Stimulated activated CD4-positive, alpha-beta T cell treated with anti-CD3 and anti-CD28 coated beads, Interleukin-4, amount 100 ng/mL, for 4 hours (primary cell): ENCODE results near the gene HIRIP3.
"Not testable (repeated sequence)": the region's sequence is repeated elsewhere in the genome, so short reads cannot be mapped to it uniquely, and the experiment has no call there.

ENCODE experiments used
- DNase-seq, 2 experiments: peaks; one replicate each; pipeline ENCODE4 v3.0.0-alpha.2; 2020

Gene HIRIP3, protein sequence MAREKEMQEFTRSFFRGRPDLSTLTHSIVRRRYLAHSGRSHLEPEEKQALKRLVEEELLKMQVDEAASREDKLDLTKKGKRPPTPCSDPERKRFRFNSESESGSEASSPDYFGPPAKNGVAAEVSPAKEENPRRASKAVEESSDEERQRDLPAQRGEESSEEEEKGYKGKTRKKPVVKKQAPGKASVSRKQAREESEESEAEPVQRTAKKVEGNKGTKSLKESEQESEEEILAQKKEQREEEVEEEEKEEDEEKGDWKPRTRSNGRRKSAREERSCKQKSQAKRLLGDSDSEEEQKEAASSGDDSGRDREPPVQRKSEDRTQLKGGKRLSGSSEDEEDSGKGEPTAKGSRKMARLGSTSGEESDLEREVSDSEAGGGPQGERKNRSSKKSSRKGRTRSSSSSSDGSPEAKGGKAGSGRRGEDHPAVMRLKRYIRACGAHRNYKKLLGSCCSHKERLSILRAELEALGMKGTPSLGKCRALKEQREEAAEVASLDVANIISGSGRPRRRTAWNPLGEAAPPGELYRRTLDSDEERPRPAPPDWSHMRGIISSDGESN

DNA sequence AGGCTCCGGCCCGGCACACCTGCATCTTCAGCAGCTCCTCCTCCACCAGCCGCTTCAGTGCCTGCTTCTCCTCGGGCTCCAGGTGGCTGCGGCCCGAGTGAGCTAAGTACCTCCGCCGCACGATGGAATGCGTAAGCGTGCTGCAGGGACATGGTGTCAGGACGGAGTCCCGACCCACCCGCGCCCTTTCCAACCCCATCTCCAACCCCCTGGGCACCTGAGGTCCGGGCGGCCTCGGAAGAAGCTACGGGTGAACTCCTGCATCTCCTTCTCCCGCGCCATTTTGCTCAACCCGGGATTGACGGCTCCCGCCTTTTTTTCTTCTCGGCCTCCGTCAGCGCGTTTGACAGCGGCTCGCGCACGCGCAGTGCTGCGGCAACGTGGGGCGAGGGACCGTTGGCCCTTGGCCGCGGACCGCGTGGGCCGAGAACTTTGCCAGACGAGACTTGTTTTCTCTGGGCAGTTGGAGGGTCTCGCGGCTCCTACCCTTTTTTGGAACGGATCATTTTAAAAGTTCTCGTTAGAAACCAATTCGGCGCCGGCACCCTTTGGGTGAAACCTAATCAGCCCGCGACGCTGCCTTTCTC lies at the start of gene HIRIP3:
HIRIP3 (minus strand) TSS at position 294 of the 587 bp plus-strand sequence; CDS start at position 282, 12 bp downstream.
- peak; percentile 80 to 83 for DNase-seq

DNA sequence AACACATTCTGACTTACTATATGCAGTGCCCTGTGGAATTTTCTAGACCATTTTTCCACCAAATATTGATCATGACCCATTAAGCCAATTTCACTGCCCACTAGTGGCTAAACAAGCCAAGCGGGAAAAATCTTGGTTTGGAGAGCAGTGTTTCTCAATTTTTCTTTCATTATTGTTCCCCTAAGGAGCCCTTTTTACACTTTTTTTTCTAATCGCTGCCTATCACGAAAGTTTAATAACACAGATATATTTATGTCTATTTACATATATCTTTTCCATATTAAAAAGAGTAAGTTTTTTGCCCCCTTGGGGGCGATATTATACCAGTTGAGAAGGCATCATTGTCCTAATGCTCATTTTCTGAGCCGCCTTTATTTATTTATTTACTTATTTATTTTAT lies 46.4 kb upstream of the HIRIP3 start:
- no peak for DNase-seq

DNA sequence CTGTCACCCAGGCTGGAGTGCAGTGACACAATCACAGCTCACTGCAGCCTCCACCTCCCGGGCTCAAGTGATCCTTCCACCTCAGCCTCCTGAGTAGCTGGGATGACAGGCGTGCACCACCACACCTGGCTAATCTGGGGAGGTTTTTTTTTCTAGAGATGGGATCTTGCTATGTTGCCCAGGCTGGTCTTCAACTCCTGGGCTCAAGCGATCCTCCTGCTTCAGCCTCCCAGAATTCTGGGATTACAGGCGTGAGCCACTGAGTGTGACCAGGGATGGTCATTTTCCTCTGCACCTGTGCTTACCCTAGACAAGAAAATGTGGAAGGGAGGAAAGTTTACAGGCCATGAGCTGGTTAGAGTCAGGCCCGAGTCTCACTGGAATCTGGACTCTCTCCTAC lies 45.3 kb upstream of the HIRIP3 start:
- not testable (repeated sequence) for DNase-seq

DNA sequence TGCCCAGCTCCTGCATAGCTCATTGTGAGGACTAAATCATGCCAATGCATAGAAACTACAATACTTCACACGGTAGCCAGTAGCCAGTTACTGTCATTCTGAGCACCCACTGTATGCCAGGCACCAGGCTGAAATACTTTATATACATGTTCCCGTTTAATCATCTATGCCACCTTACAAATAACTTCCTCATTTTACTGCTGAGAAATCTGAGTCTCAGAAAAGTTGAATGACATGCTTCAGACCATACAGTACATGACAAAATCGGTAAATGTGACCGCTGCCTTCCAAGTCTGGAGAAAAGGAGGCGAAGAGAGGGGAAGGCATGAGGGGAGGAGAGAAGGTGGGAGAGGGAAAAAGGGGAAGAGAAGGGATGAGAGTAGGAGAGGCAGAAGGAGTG lies 44.8 kb upstream of the HIRIP3 start:
- DNase-seq: no peak

DNA sequence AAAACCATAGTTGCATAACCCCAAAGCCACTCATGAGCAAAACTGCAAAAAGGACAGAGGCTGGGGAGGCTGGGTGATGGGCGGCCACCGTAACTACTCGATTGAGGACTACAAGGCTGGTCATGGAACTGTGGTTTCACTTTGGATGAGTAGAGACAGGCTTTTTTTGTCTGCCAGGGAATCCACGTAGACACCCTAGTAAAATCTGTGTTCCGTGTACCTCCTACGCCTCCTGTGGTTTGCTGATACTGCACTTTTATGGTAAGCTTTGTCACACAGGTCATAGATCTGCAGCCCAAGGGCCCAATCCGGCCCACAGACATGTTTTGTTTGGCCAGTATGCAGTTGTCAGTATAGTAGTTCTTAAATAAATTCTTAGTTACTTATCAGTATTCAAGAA lies 37.9 kb upstream of the HIRIP3 start:
- no peak for DNase-seq

DNA sequence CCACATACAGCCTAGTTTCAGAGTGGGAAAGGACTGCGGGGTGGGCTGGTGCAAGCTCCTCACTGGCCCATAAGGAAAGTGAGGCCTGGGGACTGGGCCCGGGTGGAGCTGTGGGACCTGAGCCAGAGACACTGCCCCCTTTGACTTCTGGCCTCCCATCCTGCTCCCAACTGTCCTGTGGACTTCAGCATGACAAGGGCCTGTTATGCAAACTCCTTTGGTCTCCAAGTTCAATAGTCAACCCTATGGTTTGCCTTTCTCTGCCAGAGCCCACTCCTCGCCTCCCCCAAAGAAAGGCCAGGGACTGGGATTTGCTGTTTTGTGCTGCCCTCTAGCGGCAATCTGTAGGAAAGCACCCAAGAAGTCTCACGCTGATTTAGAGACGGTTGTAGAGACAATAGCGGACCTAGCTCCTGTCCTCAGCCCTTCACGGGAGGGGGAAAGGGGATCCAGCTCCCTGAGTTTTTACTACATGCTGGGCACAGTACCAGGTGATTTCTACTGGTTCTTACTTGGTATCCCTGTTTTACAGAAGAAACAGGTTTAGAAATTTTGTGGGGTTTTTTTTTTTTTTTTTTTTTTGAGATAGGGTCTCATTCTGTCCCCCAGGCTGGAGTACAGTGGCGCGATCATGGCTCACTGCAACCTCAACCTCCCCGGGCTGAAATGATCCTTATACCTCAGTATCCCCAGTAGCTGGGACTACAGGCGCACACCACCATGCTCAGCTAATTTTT lies 36.8 kb upstream of the HIRIP3 start:
- peak; percentile 44 to 46 for DNase-seq

DNA sequence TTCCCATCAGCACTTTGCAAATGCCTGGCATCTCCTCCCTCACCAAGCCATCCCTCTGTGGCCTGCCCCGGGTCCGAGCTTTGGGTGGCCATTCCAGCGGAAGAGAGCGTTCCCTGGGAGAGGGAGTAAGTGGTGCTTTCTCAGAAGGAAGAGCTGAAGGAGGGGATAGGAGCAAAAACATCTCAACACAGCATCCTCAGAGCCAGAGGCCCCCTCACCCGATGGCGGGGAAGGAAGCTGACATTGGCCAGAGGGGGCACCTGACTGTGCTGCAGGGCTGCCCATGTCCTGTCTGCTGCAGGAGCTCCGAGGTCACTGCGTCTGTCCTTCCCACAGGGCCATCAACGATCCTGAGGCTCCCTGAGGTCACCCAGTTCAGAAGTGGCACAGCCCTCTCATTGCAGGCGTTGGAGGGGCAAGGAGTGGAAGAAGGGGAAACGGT lies 36.1 kb upstream of the HIRIP3 start:
- no peak for DNase-seq

DNA sequence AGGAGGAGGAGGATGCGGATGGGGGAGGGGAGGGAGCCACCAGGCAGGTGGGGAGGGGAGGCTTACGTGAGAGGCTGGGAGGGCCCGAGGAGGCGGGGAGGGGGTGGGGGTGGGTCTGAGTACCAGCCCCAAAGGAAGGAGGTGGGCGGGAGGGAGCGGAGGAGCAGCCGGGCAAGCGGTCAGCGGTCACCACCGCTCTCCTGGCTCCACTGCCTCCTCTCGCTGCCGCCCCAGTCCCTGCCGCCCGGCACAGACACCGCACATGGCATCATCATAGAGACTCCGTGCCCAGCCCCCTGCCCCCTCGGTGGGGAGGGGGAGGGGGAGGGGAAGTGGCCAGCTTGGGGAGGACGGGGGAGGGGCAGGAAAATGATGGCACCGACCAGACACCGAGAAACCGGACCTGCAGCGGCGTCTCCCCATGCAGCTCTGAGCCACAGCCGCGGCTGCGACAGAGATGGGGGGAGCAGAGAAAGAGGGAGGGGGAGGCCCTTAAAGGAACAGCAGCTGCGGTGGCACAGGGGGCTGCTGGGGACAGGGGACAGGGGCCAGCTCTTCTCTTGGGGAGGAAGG lies 35.5 kb upstream of the HIRIP3 start, which contains the start of gene TLCD3B:
TLCD3B (minus strand) TSS at position 431 of the 573 bp plus-strand sequence. CDS start 744 bp downstream, outside the sequence.
- DNase-seq: no peak

DNA sequence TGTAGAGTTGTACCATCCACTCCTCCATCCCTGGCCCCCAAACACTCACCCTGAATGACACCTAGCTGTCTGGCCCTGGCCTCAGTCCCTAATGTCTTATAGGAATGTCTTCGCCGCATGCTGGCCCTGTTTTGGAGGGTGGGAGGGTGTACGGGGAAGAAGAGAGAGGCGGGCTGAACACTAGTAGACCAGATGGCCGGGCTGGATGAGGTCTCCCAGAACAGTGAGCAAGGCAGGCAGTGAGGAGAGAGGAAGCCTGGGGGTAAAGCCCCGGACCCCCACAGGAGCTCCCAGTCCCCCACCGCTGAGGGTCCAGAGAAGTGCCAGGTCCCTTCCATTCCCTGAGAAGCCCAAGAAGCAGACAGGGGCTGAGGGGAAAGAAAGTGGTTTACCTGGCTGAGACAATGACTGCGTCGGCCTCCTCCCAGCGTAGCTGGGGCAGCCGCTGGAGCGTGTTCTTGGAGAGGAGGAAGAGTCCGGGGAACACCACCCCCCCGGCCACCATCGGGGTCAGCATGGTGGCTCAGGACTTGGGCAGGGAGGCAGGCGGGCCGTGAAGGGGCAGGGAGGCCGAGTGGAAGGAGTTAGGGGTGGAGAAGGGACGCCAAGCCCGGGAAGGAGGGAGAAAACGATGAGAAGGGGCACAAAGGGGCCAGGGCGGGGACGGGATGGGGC lies 34.7 kb upstream of the HIRIP3 start:
- no peak for DNase-seq

DNA sequence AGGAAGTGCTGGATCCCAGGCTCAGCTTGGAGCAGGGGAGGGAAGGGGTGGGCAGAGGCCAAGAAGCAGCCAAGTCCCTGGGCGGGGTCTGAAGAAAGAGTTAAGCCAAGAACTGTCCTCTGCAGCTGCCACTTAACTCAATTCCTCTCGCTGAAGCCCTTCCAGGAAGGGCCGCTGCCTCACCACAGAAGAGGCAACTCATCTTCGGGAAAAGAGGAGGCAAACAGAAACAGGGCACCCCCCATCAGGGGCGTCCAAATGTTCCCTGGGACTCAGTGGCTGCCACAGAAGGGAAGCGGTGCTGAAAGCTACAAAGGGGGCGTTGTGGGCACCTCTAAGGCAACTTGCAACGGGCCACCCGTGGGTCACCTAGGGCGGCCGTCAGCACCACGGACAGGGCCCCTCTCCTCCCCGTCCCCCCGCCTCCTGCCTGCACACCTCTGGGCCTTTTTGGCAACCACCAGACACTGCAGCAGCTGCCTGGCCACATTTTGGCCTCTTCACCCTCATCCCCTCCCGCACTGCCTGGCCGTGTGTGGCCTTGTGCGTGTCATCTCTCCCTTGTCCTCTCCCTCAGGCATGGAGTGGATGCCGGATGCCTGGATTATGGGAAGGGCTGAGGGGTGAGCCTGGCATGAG lies 33.1 kb upstream of the HIRIP3 start:
- no peak for DNase-seq

DNA sequence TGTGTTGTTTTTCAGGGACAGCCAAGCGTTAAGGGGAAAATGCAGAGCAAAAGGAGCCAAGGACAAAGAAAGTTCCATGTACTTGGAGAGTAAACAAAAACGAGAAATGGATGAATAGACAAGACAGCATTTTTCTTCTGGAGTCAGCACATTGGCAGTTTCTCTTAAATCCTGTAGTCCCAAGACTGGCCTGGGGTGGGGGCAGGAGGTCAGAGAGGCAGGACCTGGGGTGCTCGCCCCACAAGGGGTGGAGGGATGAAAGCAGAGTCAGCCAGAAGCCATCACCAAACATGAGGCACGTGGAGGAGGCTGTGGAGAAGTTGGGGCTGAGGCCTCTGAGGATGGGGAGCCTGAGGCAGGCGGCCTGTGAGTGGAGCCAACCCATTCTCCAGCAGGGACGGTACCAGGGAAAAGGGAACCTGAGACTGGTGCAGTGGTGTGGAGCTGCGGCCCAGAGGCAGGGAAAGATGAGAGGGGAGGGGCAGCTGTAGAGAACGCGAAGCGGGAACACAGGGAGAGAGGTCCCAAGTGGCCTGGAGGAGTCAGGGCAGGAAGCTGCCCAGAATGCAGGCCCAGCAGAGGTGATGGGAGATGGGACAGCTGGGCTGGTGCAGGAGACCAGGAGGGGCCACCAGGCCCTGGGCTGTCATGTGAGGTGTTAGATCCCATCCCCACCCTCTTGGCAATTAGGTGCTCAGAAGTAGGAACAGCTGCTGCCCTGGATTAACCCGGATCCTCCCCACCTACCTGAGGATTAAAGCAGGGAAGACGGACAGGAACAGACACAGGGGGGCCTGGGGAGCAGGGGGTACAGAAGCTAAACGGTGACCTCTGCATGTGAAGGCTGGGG lies 32.4 kb upstream of the HIRIP3 start:
- DNase-seq: no peak

DNA sequence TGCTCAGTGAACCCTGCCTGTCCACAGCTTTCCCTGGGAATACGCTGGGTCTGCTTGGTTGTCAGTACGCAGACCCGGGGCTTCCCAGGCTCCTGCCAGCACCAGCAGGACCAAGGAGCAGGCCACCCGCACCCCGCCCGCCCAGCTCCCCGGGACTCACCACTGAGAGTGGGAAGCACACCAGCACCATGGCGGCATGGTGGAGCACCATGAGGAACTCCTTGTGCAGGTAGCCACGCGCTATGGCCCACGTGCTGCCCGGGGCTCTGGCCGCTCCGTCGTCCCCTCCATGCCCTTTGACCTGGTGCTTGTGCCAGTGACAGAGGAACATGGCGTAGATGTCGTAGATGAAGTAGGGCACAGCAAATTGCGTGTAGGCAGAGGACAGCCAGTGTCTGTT lies 31.0 kb upstream of the HIRIP3 start:
- no peak for DNase-seq

DNA sequence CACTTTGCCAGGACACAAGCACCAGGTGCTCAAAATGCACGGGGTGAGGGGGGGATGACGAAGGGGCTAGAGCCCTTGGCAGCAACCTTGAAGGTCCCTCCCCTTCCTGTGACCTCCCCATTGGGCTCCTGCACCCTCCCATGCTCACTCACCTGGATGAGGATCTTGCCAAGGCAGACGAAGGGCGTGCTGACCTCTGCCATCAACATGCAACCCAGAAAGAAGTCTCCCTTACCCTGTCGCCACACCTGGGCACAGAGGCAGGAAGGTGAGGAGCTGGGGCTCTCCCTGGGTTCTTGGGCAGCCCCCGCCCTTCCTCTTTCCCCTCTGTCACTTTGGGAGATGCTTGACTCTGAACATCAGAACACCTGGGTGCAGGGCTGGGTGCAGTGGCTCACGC lies 30.2 kb upstream of the HIRIP3 start:
- DNase-seq: no peak

DNA sequence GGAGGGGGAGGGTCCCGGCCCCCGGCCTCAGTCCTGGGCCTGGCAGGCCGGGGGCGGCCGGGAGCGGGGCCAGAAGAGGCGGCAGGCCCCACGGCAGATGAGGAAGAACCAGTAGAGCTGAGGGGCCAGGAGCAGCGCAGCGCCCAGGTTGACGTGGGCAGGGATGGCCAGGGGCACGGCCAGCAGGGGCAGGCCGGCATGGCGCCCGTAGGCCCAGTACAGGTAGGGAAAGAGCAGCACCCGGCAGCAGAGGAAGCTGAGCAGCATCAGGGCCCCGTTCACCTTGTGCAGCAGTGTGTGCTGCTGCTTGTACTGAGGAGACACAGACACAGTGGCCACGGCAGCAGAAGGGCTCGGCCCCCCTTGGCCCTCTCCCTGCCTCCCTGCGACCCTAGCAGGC lies 29.7 kb upstream of the HIRIP3 start:
- DNase-seq: no peak

DNA sequence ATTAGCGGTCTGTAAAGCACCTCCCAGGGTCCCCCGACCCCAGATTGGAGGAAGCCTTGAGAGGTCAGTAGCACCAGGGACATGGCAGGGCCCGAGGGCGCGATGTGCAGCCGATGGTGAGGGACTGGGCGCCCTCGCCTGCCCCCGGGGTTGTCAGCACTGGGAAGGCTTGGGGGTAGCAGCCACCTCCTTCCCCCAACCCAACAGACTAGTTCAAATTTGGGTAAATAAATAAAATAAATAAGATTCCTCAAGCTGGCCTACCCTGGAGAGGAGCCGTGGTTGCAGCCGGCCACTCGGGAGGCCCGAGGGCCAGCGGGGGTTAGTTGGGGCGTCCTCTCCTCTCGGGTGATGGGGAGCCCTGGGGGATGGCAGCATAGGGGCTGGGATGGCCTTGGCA lies 29.0 kb upstream of the HIRIP3 start:
- DNase-seq: no peak

DNA sequence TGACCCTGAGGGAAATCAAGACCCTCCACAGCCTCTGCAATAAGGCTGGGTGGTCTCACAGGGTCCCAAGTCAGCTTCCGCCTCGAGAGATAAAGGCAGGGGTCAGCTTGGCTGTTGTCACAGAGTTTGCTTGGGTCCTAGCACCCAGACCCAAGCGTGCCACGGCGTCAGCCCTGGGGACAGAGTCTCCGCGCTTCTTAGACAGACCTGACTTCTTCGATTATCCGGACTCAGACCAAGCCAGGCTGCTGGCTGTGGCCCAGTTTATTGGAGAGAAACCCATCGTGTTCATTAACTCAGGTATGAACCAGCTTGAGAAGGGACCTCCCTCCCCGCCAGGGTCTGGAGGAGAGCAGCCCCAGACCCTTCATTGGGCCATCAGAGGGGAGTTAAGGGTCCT lies 28.2 kb upstream of the HIRIP3 start:
- no peak for DNase-seq

DNA sequence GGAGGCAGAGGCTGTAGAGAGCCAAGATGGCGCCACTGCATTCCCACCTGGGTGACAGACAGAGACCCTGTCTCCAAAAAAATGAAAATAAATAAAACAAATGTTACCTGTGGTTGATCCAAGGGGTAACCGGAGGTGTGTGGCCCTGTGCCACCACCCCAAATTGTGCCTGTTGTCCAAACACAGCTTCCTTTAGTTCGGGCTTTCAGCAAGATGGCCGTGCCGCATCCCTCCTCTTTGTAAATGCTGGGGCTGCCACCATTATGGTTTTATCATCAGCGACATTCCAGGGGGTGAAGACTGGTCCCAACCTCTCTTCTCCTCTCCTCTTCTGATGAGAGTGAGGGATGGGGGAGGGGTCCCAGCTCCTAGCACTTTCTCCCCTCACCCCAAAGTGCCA lies 27.5 kb upstream of the HIRIP3 start, which contains the start of gene C16orf92:
C16orf92 (plus strand) TSS at position 312 of the 400 bp plus-strand sequence. CDS start 143 bp downstream, outside the sequence.
- no peak for DNase-seq

DNA sequence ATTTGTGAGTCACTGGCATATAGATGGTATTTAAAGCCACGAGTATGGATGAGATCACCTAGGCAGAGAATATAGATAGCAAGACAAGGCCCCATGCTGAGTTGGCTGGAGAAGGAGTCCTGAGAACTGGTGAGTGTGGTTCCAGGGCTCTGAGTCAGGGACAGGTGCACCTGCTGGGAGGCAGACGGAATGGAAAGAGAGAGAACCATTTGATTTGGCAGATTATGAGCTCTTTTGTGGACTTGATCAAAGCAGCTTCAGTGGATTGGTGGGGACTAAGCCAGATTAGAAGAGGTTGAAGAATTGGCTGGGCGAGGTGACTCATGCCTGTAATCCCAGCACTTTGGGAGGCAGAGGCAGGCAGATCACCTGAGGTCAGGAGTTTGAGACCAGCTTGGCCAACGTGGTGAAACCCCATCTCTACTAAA lies 23.3 kb upstream of the HIRIP3 start:
- DNase-seq: no peak

DNA sequence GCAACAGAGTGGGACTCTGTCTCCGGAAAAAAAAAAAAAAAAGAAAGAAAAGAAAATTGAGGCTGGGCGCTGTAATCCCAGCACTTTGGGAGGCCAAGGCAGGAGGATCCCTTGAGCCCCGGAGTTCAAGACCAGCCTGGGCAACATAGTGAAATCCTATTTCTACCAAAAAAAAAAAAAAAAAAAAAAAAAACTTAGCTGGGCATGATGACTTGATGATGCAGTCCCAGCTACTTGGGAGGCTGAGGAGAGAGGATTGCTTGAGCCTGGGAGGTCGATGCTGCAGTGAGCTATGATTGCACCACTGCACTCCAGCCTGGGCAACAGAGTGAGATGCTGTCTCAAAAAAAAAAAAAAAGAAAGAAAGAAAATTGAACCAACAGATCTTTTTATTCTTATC lies 22.5 kb upstream of the HIRIP3 start:
- DNase-seq: not testable (repeated sequence)

DNA sequence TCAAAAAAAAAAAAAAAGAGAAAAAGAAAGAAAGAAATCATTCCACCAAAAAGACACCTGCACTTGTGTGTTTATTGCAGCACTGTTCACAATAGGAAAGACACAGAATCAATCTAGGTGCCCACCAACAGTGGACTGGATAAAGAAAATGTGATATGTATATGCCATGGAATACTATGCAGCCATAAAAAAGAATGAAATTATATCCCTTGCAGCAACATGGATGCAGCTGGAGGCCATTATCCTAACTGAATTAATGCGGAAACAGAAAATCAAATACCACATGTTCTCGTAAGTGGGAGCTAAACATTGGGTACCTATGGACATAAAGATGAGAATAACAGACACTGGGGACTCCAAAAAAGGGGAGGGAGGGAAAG lies 21.9 kb upstream of the HIRIP3 start:
- no peak for DNase-seq
